HG03558 (cell line): ENCODE measurements around the gene PRSS23.

Experiments
- ATAC-seq: cut with Tn5 transposase; IDR thresholded peaks from one replicate; pipeline ENCODE4 v1.9.1; 2021; ENCODE audit warnings: moderate number of reproducible peaks; ENCODE audit not compliant: unreplicated experiment; ENCODE audit errors: extremely low read depth

Gene PRSS23

DNA sequence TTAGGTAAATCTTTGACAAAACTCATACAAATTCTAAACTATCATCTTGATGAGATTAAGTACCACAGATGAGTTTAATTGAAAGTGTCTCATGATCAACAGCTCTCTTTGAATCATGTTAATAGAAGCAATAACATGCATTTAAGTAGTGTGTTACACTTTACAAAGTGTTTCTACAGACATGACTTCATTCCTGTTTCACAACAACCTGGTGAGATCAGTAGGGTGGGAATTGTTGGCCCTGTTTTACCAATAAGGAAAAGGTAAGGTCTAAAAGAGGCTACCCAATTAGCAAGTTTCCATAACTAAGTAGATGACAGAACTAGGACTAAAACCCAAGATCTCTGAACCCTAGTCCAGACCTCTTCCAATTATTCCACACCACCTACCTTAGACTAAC lies 12.7 kb upstream of the PRSS23 start:
- ATAC-seq, result no peak

GRCh38 chr11:86790195-86790725 lies 10.1 kb upstream of the PRSS23 start:
- ATAC-seq, result no peak

GRCh38 chr11:86790867-86791849 lies 9.2 kb upstream of the PRSS23 start:
- ATAC-seq, result no peak

DNA sequence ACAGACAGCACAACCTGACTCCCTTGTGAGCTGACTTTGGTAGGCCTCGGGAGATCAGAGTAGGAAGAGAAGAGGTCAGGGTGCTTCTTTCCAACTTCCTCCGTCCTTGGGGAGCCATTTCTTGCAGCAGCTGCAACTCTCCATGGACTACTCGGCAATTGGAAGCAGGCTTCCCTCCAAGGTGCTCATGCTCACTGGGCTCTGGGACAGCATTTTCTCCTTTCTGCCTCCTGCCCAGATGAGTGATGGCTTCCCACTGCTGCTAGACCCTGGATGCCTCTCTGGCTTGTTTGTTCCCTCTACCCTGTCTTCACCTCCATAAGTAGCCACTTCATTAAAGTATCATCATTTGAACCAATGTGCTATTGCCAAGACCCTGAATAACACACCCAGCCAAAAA lies 8.2 kb upstream of the PRSS23 start:
- ATAC-seq, result no peak

GRCh38 chr11:86793307-86793706 lies 7.0 kb upstream of the PRSS23 start:
- no peak for ATAC-seq

DNA sequence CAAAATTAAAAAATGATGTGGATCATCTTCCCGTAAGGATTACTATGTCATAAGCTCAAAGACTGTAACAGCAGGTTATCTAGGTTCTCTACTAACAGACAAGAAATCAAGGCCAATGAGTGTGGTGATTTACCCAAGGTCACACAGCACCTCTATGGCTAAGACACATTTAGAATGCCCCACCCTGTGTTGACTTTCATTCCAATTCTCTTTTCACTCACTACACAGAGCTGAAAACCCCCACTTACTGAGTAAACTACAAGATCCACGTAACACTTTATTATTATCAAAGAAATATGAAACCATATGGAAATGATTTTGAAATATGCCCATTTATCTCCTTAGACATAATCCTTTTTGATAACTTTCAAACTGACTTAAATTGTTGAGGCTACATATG lies 4.8 kb upstream of the PRSS23 start:
- ATAC-seq, result no peak

GRCh38 chr11:86795949-86796348 lies 4.4 kb upstream of the PRSS23 start:
- no peak for ATAC-seq

- ATAC-seq, result no peak
Observed at GRCh38 chr11:86797133-86797532, 3.2 kb upstream of the PRSS23 start.

DNA sequence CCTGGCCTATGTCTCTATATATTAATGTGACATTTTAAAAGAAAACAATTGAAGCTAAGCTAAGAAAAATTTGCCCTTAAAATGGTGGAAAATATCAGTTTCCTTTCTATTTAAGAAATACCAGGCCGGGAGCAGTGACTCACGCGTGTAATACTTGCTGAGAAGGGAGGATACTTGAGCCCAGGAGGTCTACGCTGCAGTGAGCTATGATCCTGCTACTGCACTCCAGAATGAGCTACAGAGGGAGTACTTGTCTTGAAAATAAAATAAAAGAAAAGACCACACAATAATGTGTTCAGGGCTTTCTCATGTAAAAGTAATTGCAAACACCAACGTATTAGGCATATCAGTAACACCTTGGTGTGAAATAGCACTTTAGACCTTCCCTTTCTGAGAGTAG lies 1.4 kb upstream of the PRSS23 start:
- no peak for ATAC-seq

- ATAC-seq, result no peak
Observed at GRCh38 chr11:86799680-86800075, 664 bp upstream of the PRSS23 start.

- ATAC-seq, result no peak
Observed at GRCh38 chr11:86800960-86801272, 574 bp downstream of the PRSS23 start.

- no peak for ATAC-seq
Observed at GRCh38 chr11:86801364-86801763, 1.0 kb downstream of the PRSS23 start.

DNA sequence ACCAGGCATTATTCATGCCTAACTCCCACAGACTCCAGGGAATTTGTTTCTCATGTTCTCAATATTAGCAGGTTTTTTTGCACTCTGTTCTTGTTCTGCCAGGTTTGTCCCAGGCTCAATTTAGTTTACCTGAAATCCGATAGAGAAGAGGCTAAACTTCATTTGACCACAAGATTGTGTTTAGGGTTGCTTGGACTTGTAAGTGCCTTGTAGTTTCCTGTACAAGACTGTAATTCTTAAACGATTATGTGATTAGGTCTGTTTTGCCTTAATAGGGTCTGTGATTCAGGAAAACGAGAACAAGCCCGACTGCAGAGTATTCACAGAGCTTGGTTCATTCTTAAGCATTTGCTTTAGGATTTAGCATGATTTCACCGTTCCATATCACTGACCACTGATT lies 1.8 kb downstream of the PRSS23 start:
- ATAC-seq, result no peak

DNA sequence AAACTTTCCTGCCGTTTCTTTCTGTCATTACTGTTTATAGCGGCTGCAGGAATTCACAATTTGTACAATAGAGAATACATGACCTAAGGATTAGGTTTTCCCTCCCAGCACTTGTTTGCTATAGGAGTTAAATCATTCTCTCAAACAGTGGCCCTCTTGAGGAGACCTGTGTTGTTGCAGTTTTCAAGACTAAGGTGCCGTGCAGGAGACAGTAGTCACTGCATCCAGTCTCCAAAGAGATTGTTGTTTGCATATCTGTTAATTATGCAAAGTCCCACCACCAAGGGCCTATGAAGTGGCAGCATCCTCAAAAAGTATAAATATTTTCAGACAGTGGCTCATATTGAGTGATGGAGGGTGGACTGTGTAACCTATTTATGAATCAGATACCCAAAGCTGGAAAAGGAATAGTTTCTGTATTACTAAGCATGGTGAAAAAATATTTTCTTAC lies 2.3 kb downstream of the PRSS23 start:
- ATAC-seq, result no peak

DNA sequence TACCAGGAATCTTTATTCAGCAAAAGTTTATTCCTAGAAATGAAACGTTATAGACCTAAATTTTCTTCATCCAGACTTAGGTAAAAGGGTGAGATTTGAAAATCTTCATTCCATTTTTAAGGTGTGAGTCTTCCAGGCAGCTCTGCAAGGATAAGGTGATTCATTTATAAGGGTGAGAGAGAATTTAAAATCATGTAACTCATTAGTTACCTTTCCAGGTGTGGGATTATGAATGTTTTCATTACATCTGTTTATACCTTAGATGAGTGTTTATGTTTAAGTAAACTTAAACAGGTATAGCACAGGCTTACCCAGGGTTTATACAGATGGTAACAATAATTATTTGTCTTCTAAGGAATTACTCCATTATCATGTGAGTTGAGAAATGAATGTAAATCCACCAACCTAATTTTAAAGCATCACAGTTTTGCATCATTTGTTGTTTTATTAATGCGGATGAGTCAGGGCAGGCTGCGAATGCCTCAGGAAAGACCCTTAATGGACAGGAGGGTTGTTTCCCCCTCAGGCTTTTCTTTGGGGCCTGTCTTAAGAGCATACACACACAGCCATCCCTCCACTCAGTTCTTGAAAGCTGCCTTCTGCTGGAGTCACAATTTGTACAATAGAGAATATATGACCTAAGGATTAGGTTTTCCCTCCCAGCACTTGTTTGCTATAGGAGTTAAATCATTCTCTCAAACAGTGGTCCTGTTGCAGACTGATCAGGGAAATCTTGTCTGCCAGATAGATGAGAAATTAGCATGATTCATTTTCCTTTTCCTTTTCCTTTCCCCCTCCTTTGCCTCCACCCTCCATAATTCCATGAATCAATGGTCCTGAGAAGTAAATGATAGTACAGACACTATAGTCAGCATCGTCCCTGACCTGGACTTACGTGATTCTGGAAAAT lies 3.0 kb downstream of the PRSS23 start:
- ATAC-seq, result no peak

GRCh38 chr11:86804951-86805350 lies 4.6 kb downstream of the PRSS23 start:
- no peak for ATAC-seq

GRCh38 chr11:86805873-86806310 lies 5.5 kb downstream of the PRSS23 start:
- peak; percentile 86 for ATAC-seq

DNA sequence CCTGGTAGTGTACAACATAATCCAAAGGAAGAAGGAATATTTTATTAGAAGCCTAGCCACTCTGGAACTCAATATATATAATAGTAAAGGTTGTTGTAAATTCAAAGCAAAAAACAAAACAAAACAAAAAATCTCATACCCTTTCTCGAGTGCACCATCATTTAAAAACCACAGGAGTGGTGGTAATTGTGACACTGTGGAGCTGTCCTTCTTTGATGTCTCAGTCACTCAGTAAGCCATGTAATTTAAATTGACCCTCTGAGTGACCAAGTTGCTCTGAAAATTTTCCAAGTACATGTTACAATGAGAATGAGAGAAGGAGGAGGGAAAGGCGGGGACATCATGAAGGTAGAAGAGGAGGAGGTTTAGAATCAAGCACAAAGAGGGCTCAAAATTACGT lies 6.6 kb downstream of the PRSS23 start:
- ATAC-seq, result no peak

- no peak for ATAC-seq
Observed at GRCh38 chr11:86807360-86807759, 7.0 kb downstream of the PRSS23 start.

DNA sequence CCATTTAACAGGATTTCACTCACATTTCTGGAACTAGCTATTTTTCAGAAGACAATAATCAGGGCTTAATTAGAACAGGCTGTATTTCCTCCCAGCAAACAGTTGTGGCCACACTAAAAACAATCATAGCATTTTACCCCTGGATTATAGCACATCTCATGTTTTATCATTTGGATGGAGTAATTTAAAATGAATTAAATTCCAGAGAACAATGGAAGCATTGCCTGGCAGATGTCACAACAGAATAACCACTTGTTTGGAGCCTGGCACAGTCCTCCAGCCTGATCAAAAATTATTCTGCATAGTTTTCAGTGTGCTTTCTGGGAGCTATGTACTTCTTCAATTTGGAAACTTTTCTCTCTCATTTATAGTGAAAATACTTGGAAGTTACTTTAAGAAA lies 9.2 kb downstream of the PRSS23 start:
- no peak for ATAC-seq

DNA sequence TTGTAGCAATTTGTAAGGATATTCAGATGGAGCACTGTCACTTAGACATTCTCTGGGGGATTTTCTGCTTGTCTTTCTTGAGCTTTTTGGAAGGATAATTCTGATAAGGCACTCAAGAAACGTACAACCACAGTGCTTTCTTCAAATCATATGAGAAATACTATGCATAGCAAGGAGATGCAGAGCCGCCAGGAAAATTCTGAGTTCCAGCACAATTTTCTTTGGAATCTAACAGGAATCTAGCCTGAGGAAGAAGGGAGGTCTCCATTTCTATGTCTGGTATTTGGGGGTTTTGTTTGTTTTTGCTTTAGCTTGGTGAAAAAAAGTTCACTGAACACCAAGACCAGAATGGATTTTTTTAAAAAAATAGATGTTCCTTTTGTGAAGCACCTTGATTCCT lies 9.9 kb downstream of the PRSS23 start:
- no peak for ATAC-seq
